HG03521 (cell line): Measurements from ENCODE around the gene EVC.
"Not testable (repeated sequence)": the region's sequence is repeated elsewhere in the genome, so short reads cannot be mapped to it uniquely, and the experiment has no call there.

Experiments used
- ATAC-seq: cut with Tn5 transposase; IDR thresholded peaks from one replicate; pipeline ENCODE4 v1.9.1; 2021; ENCODE audit warnings: mild to moderate bottlenecking, moderate library complexity; ENCODE audit not compliant: unreplicated experiment

EVC gene

DNA sequence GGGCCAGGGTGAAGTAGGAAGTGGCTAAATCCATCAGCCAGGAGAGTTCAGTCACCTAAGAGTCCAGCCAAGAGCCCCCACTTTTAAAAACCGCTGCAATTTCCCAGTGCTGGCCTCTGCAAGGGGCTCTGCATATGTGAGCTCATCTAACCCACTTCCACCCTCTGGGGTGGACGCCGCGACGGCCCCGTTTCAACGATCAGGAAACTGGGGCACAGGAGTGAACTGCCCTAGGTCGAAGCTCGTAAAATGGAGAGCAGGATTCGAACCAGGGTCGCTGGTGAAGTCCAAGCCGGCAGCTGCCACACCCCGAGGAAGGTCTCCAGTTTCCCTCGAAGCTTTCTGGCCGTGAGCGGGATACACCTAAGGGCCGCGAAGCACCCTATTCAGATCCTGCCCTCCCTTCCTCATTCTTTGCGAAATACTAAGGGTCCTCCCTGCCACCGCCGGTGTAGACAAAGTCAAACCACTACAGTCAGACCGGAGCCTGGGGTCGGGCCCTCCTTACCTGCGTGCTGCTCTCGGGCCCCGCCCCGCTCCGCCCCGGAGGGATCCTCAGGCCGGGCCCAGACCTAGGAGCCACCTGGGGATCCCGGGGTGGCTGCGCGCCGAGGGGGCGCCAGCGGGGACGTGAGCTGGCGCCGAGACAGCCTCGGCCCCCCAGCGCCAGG lies 3.1 kb upstream of the EVC start:
- no peak for ATAC-seq

DNA sequence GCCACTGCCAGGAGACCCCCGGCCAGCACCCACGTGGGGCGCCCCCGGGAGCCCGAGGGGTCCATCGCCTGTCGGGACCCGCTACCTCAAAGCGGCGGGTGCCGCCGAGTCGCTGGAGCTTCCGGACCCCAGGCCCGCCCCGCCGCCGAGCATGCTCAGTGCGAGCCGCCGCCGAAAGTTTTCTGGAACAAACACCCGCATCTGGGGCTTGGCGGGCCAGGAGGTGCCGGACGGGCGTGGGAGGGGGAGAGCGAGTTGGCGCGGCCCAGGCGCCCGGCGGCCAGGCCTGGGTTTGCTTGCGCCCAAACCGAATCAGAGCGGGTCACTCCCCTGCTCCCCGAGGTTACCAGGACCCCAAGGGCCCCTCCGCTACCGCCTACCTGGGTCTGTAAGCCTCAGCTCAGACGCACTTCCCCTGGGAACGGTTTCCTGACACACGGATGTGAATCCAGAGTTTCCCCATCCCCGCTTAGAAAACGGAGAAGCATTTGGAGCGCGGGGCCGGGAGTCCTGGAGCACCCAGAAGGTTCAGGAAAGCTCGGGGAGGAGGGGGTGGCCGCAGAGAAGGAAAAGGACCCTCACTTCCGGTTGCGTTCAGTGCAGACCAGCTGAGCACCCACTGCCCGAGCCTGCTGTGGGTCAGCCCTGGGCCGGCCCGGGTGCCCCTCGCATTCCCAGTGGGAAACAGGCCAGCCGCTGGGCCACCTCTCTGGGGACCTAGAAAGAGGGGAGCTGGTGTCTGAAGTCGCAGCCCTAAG lies 2.4 kb upstream of the EVC start, which contains the start of gene EVC2:
TSS of gene EVC2 (minus strand) at position 111 of the 758 bp plus-strand sequence. CDS start at position 65, 46 bp downstream.
- no peak for ATAC-seq

DNA sequence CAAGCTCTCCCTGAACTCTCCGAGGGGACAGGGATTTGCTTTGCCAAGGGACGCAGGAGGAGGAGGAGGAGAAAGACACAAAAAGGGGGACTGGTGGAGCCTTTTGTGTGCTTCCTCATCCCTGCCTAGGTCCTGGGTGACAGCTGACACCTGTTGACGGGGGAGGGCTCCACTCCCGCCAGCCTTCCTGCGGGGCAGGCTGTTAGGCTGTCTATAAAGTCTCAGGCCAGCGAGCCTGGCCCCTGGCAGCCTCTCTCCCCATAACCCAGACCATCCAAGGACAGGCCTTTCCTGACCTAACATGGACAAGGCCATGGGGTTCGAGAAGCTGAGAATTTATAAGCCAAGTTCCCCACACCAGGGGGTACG lies 1.8 kb upstream of the EVC start:
- no peak for ATAC-seq

DNA sequence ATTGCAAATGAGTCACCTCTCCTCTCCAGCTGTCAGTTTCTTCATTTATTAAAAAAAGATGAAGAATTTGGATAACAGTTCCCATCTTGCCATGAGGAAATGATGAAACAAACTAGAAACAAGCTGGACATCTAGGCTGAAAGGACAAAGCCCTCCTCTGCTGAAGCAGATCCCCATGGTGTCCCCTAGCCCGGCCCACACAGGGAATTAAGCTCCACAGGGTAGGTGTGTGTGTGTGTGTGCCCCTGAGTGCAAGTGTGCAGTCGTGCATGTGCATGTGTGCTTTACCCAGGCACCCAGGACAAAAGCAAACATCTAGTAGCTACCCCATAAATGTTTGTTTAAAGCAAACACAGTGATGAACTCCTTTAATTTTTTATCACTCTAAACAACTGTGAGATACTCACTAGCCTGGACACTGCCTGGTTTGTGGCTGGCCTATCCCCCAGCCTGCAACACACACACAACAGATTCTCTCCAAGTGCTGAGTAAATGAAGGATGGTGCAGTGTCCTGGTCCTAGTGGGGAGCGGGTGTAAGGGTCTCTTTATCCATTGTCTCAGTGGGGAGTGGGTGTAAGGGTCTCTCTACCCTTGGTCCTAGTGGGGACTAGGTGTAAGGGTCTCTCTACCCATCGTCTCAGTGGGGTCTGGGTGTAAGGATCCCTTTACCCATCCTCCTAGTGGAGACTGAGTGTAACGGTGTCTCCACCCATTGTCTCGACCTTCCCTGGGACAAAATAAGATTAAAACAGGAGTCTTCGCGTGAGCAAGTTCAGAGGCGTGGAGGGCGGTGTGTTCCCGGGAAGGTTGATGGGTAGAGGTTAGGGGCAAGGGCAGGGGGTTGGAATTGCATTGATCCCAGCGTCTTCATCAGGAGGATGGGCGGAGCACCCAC lies 688 bp upstream of the EVC start:
- no peak for ATAC-seq

DNA sequence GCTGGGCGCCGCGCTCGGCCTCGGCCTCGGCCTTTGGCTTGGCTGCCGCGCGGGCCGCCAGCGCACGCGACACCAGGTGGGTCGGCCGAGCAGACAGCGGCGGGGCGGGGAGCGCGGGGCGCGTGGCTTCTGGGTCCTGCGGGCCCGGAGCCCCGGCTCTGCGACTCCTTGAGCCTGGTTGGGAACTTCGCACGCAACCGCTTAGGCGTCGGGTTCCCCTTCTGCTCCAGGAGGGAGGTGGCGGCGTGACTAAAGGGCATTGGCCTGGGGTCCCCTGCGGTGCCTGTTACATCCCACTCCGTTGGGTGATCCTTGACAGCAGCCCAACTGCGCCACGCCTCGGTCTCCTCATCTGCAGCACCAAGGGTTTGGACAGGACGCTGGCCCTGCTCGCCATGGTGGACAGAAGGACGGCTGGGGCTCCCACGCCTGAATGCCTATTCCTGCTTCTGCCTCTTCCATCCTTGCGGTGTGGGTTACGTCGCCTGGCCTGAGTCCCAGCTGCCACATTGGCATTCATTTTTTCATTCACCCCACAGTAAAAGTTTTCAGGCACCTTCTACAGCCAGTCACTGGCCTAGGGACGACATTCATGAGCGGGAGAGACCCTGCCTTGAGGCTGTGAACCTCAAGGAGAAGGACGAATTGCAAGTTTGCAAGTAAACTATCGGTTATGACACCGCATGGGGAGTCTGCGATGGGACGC lies 631 bp downstream of the EVC start:
- no peak for ATAC-seq

DNA sequence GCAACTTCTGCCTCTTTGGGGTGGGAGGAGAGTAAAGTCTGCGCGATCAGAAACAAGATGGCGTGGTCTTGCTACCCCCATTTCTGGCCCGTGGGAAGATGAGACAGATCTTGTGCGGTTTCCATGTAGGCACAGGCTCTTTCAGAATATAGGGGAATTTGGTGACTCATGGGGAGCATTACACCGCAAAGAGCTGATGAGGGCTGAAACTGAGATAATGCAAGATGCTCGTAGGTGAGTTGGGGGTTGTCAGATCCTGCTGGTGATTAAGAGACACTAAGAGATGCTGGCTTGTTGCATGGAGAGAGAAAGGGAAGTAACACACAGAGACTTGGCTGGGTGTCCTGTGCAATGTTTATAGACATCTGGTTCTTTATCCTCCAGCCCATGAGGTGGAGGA lies 1.5 kb downstream of the EVC start:
- no peak for ATAC-seq

DNA sequence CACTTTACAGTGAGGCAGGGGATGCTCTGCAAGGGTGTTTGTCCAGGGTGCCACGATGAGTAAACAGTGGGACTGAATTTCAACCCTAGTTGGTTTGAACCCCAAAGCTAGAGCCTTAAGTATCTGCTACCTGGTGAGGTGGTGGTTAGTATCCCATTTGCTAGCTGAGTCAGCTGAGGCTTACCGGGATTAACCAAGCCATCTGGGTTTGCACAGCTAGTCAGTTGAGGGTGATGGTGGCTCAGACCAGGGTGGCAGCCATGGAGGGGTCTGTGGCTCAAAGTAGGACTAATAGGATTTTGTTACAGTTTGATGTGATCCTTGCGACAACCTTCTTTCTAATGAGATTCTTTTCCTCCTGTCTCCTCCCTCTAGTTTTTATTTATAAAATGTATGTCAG lies 1.9 kb downstream of the EVC start:
- ATAC-seq, result no peak

DNA sequence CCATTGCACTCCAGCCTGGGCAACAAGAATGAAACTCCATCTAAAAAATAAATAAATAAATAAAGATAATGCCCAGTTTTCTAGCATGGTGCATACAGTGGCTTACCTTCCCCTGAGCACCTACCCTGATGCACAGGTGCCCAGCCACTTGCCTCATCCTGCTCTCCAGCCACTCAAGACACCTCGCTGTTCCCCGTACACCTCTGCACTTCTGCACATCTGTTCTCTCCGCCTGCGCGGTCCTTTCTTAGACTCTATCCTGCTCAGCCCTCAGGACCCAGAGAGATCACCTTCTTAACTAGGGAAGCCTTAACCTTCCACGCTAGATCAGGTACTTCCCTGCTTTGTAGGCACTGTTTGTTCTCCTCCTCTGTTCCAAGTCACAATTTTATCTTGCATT lies 2.9 kb downstream of the EVC start:
- ATAC-seq, result no peak

DNA sequence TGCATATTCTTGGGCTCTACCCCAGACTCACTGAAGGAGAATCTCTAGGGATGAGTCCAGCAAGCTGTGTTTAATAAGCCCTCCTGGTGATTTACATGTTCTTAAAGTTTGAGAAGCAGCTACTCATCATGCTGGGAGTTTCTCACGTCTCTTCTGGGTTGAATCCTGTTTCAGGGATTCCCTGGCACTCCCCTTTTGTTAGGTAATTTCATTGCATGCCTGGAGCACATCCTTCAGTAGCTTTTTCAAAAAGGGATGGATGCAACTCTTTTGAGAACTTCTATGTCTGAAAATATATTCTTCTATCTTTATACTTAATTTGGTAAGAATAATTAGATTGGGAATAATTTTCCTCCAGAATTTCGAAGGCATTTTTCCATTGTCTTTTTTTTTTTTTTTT lies 4.4 kb downstream of the EVC start:
- no peak for ATAC-seq

DNA sequence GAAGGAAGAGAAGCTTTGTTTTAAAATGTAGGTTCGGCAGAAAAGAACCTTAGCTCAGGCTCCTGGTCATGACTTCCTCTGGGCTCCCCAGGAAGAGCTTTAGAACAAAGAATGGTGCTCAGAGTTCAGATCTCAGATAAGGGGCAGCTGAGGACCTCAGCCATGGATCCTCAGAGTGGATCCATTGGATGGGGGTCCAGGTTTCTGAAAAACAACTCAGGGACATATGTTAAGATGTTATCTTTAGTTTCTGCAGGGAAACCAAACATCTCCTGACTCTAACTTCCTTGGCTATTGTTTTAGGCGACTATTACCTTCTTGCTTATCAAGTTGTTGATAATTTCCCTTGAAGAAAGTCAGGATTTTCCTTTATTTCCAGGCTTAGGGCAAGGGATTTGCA lies 5.4 kb downstream of the EVC start:
- no peak for ATAC-seq

DNA sequence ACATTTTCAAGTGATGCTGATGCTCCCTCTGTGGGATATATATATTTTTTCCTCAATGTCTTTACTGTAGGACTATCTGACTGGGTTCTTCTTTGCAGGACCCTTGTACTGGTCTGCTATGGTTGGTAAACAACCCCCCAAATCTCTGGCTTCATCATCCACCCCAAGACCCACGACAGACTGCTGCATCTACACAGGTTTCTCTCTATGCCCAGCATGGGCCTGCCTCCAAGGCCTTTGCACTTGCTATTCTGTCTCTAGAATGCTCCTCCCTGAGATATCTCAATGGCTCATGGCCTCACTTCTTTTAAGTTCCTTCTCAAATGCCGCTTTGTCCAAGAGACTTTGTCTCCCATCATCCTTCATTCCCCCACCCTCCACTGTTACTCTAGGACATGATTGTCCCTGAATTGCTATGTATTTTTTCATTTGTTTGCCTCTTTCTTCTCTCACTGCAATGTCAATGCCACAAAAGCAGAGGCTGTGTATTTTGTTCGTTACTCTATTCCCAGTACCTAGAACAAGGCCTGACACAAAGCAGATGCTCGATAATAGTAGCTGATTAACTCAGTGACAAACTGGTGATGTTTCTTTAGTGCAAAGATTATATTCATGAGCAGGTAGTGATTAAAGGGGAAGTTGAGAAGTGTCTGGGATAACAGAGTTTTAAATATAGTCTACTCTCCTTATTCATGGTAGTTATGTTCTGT lies 6.6 kb downstream of the EVC start:
- no peak for ATAC-seq

DNA sequence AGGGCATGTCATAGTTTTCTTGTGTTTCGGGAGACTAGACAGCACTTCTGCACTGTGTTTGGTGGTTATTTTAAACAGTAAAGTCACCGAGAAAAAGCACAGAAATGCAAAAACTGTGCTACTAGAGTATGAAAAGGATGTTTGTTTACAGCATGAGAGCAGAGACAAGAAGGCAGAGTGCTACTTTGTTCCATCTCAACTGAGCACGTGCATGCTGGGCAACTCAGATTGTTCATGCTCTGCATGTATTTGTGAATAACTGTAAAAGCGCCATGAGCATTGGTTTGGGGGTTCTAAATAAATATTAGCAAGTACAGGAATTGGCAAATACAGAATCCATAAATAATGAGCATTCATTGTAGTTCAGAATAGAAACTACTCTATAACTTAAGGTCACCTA lies 7.4 kb downstream of the EVC start:
- no peak for ATAC-seq

DNA sequence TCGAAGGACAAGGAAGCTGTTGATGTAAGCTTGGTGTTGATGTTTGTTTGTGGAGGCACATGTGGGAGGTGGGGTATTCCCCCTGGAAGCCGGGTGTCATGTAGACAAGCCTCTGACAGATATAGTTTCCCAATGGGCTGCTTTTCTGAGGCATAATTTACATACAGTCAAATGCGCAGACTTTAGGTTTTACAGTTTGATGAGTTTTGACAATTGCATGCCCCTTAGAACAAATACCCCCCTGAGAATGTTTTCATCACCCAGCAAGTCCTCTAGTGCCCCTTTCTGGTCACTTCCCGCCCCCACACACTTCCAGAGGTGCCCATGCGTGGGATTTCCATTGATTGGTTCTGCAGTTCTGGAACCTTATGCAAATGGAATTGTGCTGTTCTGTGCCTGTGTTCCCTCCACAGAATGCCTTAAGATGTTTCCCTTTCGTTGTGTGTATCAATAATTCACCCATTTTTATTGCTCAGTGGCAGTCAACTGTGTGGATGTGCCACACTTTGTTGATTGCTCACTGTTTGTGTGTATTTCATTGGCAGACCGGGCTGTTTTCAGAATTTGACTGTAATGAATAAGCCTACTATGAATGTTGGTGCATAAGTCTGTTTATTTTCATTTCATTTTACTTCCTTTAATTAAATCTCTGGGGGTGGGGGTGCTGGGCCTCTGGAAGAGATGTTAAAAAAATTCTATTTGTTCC lies 8.5 kb downstream of the EVC start:
- ATAC-seq, result no peak

DNA sequence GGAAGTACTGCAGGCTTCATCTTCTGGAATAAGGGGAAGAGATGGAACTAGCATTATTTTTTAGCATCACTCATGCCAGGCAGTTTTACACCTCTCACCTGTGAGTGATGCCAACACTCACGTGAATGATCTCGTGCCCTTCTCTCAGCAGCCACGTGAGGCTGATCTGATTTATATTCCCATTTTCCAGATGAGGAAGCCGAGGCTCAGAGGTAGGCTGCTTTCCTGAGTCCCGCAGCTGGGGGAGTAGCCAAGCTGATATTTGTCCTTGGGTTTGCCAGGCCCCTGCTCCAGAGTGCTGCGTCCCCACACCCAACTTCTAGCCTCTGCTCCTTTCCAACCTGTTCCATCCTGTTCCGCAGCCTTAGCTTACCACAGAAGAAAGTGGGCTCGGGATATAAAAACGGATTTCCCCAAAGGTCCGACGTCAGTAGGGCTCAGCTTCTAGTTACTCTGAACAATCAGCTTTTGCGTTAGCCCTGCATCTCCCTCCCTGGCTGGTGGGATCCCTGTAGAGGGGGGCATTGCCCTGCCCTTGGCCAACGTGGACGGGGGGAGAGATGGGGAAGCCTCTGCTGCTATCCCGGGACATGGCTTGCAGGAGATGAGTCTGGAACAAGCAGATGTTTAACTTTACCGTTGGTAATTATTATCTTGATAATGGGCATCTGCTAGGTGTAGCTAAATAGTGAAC lies 9.3 kb downstream of the EVC start:
- no peak for ATAC-seq

DNA sequence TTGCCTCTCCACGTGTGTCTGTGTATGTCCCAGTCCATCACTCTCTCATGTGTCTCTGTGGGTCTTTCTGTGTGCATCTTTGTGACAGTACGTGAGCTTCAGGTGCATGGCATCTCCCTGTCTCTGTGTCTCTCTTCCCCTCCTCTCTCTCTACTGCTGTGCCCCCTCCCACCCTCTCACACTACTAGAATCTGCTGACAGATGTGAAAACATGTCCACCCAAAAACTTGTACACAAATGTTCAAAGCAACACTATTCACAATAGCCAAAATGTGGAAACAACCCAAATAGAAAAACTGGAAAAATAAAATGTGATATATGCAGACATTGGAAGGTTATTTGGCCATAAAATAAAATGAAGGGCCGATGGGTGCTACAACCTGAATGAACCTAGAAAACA lies 10.0 kb downstream of the EVC start:
- ATAC-seq, result no peak

DNA sequence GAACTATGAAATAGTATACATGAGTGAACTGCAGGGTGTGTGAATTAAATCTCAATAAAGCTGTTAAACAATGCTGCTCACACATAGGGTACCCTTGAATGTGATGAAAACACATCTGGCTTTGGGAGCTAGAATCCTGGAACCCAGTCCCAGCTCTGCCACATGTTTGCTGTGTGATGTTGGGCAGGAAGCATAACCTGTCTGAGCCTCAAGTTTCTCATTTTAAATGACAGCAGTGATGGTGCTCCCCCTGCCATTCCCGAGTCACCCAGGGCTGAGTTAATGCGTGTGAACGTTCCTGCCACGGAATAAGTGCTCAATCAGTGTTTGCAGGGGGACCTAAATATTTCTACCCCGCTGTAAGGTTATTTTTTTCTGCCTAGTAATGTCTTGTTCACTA lies 10.9 kb downstream of the EVC start:
- no peak for ATAC-seq

DNA sequence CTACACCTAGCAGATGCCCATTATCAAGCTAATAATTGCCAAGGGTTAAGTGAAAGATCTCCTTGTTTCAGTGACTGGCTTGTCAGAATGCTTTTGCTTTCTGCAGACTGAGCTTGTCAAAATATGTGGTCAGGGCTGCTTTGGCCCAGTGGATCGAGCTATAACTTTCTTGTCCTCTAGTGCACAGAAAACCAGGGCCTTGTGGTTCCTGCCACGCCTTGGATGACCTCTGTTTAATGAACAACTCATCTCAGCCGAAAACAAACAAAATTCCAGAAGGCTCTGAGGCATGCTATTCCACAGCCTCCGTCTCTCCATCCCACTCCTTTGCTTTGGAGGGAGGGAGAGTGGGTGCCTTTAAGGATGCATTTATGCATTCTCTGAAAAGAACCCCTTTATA lies 11.3 kb downstream of the EVC start:
- ATAC-seq, result no peak

DNA sequence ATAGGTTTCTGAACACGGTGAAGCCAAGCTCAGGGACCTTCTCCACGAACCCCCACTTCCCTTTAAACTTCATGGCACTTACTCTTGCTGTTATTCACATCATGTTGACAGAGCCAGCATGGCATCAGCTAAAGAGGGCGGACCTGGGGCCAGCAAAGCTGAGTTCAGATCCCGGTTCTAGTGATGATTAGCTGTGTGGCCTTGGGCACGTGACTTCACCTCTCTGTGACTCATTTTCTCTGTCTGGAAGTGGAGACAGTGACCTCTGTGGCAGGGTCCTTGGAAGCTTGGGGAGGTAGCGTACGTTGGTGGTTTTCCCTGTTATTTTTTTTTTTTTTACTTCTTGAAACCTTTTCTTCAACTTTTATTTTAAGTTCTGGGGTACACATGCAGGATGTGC lies 13.4 kb downstream of the EVC start:
- no peak for ATAC-seq

DNA sequence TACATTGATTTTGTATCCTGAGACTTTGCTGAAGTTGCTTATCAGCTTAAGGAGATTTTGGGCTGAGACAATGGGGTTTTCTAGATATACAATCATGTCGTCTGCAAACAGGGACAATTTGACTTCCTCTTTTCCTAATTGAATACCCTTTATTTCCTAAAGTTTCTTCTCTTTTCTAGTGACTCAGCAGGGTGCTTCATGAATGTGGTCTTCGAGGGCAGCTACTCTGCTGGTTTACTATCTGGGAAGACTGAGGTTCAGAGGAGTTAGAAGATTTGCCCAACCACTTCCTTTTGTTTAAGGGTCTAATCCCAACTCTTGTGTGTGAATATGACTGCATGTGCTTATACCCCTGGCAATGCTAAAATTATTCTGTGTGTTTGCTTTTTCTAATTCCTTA lies 17.4 kb downstream of the EVC start:
- ATAC-seq, result not testable (repeated sequence)
